B cell (primary cell): ENCODE data around the gene PHACTR1. TPM values are rescaled to one million over a fixed set of nuclear protein-coding genes. Genes with fewer than 3 reads are reported as not detected.

Source experiments
- ATAC-seq: fragments of 200-7000 bp; cut with Tn5 transposase; one replicate; pipeline ENCODE4 v1.10.0; 2021; ENCODE audit warnings: low read depth, mild to moderate bottlenecking, moderate number of reproducible peaks, moderate library complexity
- CTCF ChIA-PET: fragments of 350-600 bp; sonication (Branson Sonifier 250); formaldehyde crosslinking; loops from one replicate; lab custom pipeline; 2021; ENCODE audit warnings: antibody characterized with exemption, inconsistent platforms; lab: Charles Lee
- POLR2A ChIA-PET: fragments of 350-600 bp; sonication (Branson Sonifier 250); formaldehyde crosslinking; loops from one replicate; lab custom pipeline; 2021; ENCODE audit warnings: antibody characterized with exemption; lab: Charles Lee
- DNase-seq: peaks from one replicate; pipeline ENCODE4 v3.0.0; 2013
- H2AFZ ChIP-seq: 2 replicates; pipeline ENCODE4 v1.6.1; 2012; ENCODE audit warnings: mild to moderate bottlenecking, low read depth, low read length; ENCODE audit not compliant: insufficient read depth, poor library complexity, severe bottlenecking
- H3K27ac ChIP-seq, 2 donors: 1 replicate in 1 of 2; 2 replicates in 1 of 2; pipeline ENCODE4 v1.5.1; 2012 to 2013; ENCODE audit warnings: low read length in 2 of 2, mild to moderate bottlenecking in 2 of 2, moderate library complexity in 1 of 2
- H3K27me3 ChIP-seq, 4 experiments: fragments of 200-600 bp in 1 of 4; sonication (generic) in 1 of 4; replicated peaks in 1 of 4; 1 replicate in 2 of 4; 2 replicates in 2 of 4; pipeline versions ENCODE4 v1.6.1 to v1.7.0; 2013 to 2016; ENCODE audit warnings: low read length in 3 of 4, mild to moderate bottlenecking in 2 of 4, mixed read lengths in 1 of 4, moderate library complexity in 1 of 4; ENCODE audit not compliant: insufficient read depth in 4 of 4, control insufficient read depth in 3 of 4; ENCODE audit errors: control extremely low read depth in 1 of 4
- H3K36me3 ChIP-seq, 2 experiments: replicated peaks in 1 of 2; 1 replicate in 1 of 2; 2 replicates in 1 of 2; pipeline versions ENCODE4 v1.6.1 to v1.7.1; 2013; ENCODE audit warnings: low read length in 1 of 2; ENCODE audit not compliant: insufficient read depth in 2 of 2, control insufficient read depth in 1 of 2; ENCODE audit errors: control extremely low read depth in 1 of 2, extremely low read depth in 1 of 2
- H3K4me1 ChIP-seq, 2 donors: fragments of 200-600 bp in 1 of 2; sonication (generic) in 1 of 2; 1 replicate in 1 of 2; 2 replicates in 1 of 2; pipeline versions ENCODE4 v1.5.1 to v1.6.1; 2013 to 2017; ENCODE audit warnings: low read length in 2 of 2; ENCODE audit not compliant: control insufficient read depth in 2 of 2, insufficient read depth in 2 of 2
- H3K4me2 ChIP-seq: replicated peaks from 2 replicates; pipeline ENCODE3; 2012; ENCODE audit warnings: mild to moderate bottlenecking, low read depth, low read length; ENCODE audit not compliant: poor library complexity, severe bottlenecking
- H3K4me3 ChIP-seq, 5 experiments: fragments of 200-600 bp in 1 of 5; sonication (generic) in 1 of 5; 1 replicate in 3 of 5; 2 replicates in 2 of 5; pipeline versions ENCODE4 v1.5.1 to v1.7.0; 2011 to 2016; ENCODE audit warnings: low read length in 4 of 5, mild to moderate bottlenecking in 4 of 5, low read depth in 2 of 5, control low read depth in 1 of 5, moderate library complexity in 1 of 5; ENCODE audit not compliant: insufficient read depth in 1 of 5; ENCODE audit errors: control extremely low read depth in 1 of 5, extremely low read depth in 1 of 5
- H3K79me2 ChIP-seq: fragments of 200-600 bp; sonication (generic); one replicate; pipeline ENCODE4 v1.6.0; 2016; ENCODE audit warnings: low read length; ENCODE audit not compliant: control insufficient read depth, insufficient read depth
- H3K9ac ChIP-seq: fragments of 200-600 bp; sonication (generic); 2 replicates; pipeline ENCODE4 v1.6.1; 2017; ENCODE audit warnings: mild to moderate bottlenecking, low read length, moderate library complexity
- H3K9me3 ChIP-seq, 3 donors: one replicate each; pipeline versions ENCODE4 v1.6.1 to v1.7.1; 2013; ENCODE audit warnings: low read length in 2 of 3; ENCODE audit not compliant: control insufficient read depth in 2 of 3, insufficient read depth in 1 of 3; ENCODE audit errors: control extremely low read depth in 1 of 3
- H4K20me1 ChIP-seq: 2 replicates; pipeline ENCODE4 v1.6.0; 2012; ENCODE audit warnings: mild to moderate bottlenecking, low read length; ENCODE audit not compliant: insufficient read depth, control insufficient read depth, poor library complexity, severe bottlenecking
- H3K27ac Mint-ChIP-seq: one replicate; pipeline ENCODE4 v1.8.0; 2021; ENCODE audit warnings: mixed read lengths
- H3K27me3 Mint-ChIP-seq: one replicate; pipeline ENCODE4 v1.8.0; 2021; ENCODE audit warnings: mixed read lengths
- H3K4me1 Mint-ChIP-seq: one replicate; pipeline ENCODE4 v1.8.0; 2021; ENCODE audit warnings: mixed read lengths
- H3K4me3 Mint-ChIP-seq: one replicate; pipeline ENCODE4 v1.8.0; 2021; ENCODE audit warnings: mixed read lengths
- H3K9me3 Mint-ChIP-seq: one replicate; pipeline ENCODE4 v1.8.0; 2022; ENCODE audit warnings: mixed read lengths; ENCODE audit not compliant: insufficient read depth
- CTCF ChIP-seq: fragments of 200-600 bp; IDR thresholded peaks from one replicate; pipeline ENCODE4 v1.8.0; 2022; ENCODE audit warnings: antibody characterized with exemption, mild to moderate bottlenecking
- EZH2 ChIP-seq: IDR thresholded peaks from 2 replicates; pipeline ENCODE4 v1.6.1; 2012; ENCODE audit warnings: borderline replicate concordance, low read depth, mild to moderate bottlenecking, moderate library complexity, low read length; ENCODE audit not compliant: insufficient read depth, poor library complexity, severe bottlenecking
- WGBS: methylation state at CpG from one replicate; pipeline ENCODE4 v1.1.5; 2013; ENCODE audit warnings: missing lambda C conversion rate; ENCODE audit not compliant: insufficient coverage; 5-methylcytosine and 5-hydroxymethylcytosine counted together
- intact Hi-C: fragments of 100-400 bp; cut with micrococcal nuclease; formaldehyde crosslinking; loops from one replicate; pipeline ENCODE4 v1.10.0; 2022
- polyA plus RNA-seq: library from polyadenylated mRNA; depleted of rRNA; stranded (reverse); fragments of >200 nt; gene quantifications from 2 replicates; pipeline ENCODE4 v1.2.3, GENCODE V29; 2012
- total RNA-seq, 2 donors: library from RNA; stranded (reverse); fragments of 120-200 nt in 1 of 2; gene quantifications; 1 replicate in 1 of 2; 2 replicates in 1 of 2; pipeline versions ENCODE4 v1.2.3 to v1.2.4, GENCODE V29; 2013 to 2022

Gene PHACTR1
- total and polyA plus RNA-seq, 2 donors (not counting 1 experiment from before 2014, with no cell fraction given): 30.2 to 129 TPM

GRCh38 chr6:13187692-13188091 is 471.1 kb downstream of the PHACTR1 start:
- H3K4me3 Mint-ChIP-seq: no peak overlapping the region

GRCh38 chr6:13188306-13188705 is 471.7 kb downstream of the PHACTR1 start:
- no peak overlapping the region for H3K4me3 ChIP-seq
- Mint-ChIP-seq H3K4me1 (peaks cover 3% of the 10 kb centered on the region), H3K4me3 (no peak overlapping the region), H3K9me3 (no peaks in the 10 kb centered on the region), H3K27me3 (peaks cover 22% of the 10 kb centered on the region), H3K27ac (no peak overlapping the region)
- no peaks in the 10 kb centered on the region for H3K9me3 ChIP-seq
- no peak for DNase-seq
- H4K20me1 ChIP-seq: no peaks in the 10 kb centered on the region
- no peaks in the 10 kb centered on the region for H3K27me3 ChIP-seq
- intact Hi-C loops: no loop called here
- no peak overlapping the region for H2AFZ ChIP-seq
- no peak for ATAC-seq
- ChIA-PET CTCF (interaction anchor here (1.0 to 1.3 kb wide), 4 partner anchors 90 to 277 kb away, joined by 3 to 6 read pairs (median 4); no protein-coding TSS in a partner anchor), POLR2A (no interaction called here)
- H3K79me2 ChIP-seq: no peaks in the 10 kb centered on the region
- TF ChIP-seq CTCF: no peak
- TF ChIP-seq EZH2: no peak
- WGBS: 100% methylated on average over 1 of the region's 3 CpGs
- no peak overlapping the region for H3K4me2 ChIP-seq
- no peaks in the 10 kb centered on the region for H3K36me3 ChIP-seq
- no peak overlapping the region for H3K9ac ChIP-seq
- H3K27ac ChIP-seq: no peak overlapping the region
- peaks cover 0 to 5% of the 10 kb centered on the region in 2 donors for H3K4me1 ChIP-seq

More at GRCh38 chr6:13187692-13188091, 471.1 kb downstream of the PHACTR1 start:
- ATAC-seq (no peak), DNase-seq (no peak)
- Histone ChIP-seq H3K9me3 (no peaks in the 10 kb centered on the region), H3K27me3 (no peaks in the 10 kb centered on the region), H3K4me2 (no peak overlapping the region), H2AFZ (no peak overlapping the region), H3K9ac (no peak overlapping the region), H3K4me1 (peaks cover 0 to 5% of the 10 kb centered on the region in 2 donors), H3K36me3 (no peaks in the 10 kb centered on the region), H4K20me1 (no peaks in the 10 kb centered on the region), H3K27ac (no peak overlapping the region), H3K4me3 (no peak overlapping the region), H3K79me2 (no peaks in the 10 kb centered on the region)
- H3K27me3 Mint-ChIP-seq: peaks cover 22% of the 10 kb centered on the region
- peaks cover 3% of the 10 kb centered on the region for H3K4me1 Mint-ChIP-seq
- H3K9me3 Mint-ChIP-seq: no peaks in the 10 kb centered on the region
- intact Hi-C loops: no loop called here
- H3K27ac Mint-ChIP-seq: no peak overlapping the region
- 90% methylated on average over 2 of the region's 3 CpGs for WGBS
- ChIA-PET POLR2A (no interaction called here), CTCF (interaction anchor here (0.8 to 1.3 kb wide), 5 partner anchors 90 to 276 kb away, joined by 3 to 6 read pairs (median 3); partner anchors contain the start of gene TBC1D7)
- TF ChIP-seq CTCF (no peak), EZH2 (no peak)
